HL-60/S4 treated with phorbol 12-myristate 13-acetate at 8.2 ng/mL for 4 days and 3 days (cell line): ENCODE measurements around the gene LYST.

ENCODE experiments used
- in situ Hi-C: fragments of 300-500 bp; cut with MboI; formaldehyde crosslinking; loops from 2 replicates; pipeline ENCODE4 v1.15.0; 2022; ENCODE audit warnings: low sequenced_read_pairs

The LYST gene

GRCh38 chr1:235724730-235725129 lies 142.0 kb downstream of the LYST start:
- in situ Hi-C loops = no loop called here

DNA sequence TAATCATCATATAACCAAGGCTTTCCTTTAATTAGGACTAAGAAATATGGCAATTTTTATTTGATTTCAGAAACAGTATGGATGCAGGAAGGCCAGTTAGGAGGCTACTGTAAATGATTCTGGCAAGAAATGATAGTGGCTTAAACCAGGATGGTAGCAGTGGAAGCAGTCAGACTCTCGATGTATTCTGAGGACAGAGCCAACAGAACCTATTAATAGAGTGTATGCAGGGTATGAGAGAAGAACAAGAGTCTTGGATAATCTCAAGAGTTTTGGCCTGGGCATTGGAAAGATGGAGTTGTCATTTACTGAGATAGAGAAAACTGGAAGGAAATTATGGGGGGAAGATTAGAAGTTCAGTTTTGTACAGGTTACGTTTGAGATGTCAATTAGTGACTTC lies 143.8 kb downstream of the LYST start:
- in situ Hi-C loops = no loop called here

DNA sequence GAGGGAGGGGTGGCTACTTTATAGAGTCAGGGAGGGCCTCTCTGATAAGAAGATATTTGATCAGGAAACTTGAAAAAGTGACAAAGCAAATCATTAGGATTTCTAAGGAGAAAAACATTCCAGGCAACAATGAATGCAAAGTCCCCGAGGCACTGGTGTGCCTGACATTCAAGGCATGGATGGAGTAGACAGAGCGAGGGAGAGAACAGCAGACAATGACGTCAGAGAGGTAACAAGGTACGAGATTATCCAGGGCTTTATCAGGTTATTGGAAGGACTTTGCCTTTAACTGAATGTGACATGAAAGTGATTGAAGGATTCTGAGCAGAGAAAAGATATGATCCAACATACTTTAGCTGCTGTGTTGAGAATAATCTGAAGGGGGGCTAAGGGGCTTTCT lies 144.7 kb downstream of the LYST start:
- in situ Hi-C loops = no loop called here

GRCh38 chr1:235720544-235720943 lies 146.2 kb downstream of the LYST start:
- in situ Hi-C loops = no loop called here

- in situ Hi-C loops = no loop called here
Observed at GRCh38 chr1:235714205-235714897, 152.4 kb downstream of the LYST start.

DNA sequence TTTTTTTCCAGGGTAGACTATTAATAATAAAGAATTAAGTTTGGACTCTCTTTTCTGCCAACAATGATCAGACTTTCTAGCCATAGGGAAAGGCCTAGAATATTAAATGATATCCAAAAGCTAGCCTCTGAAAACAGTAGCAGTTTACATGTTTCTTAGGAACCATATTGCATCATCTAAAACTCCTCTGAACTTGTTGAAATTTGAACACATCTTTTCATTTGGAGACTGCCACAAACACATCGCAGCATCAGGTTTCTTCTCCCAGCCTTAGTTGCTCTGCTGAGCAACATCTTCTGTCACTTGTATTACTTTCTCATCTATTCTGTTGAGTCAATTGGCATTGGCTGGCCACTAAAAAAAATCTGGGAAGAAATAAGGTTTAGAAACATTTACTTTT lies 153.9 kb downstream of the LYST start:
- in situ Hi-C loops = no loop called here

GRCh38 chr1:235710687-235711086 lies 156.0 kb downstream of the LYST start:
- in situ Hi-C loops = no loop called here

GRCh38 chr1:235709018-235709417 lies 157.7 kb downstream of the LYST start:
- in situ Hi-C loops = no loop called here

GRCh38 chr1:235708390-235708962 lies 158.2 kb downstream of the LYST start:
- in situ Hi-C loops = no loop called here

GRCh38 chr1:235703506-235703905 lies 163.2 kb downstream of the LYST start:
- in situ Hi-C loops = no loop called here

GRCh38 chr1:235702412-235702811 lies 164.3 kb downstream of the LYST start:
- in situ Hi-C loops = no loop called here

- in situ Hi-C loops = no loop called here
Observed at GRCh38 chr1:235697508-235697907, 169.2 kb downstream of the LYST start.

- in situ Hi-C loops = no loop called here
Observed at GRCh38 chr1:235689356-235689755, 177.3 kb downstream of the LYST start.

DNA sequence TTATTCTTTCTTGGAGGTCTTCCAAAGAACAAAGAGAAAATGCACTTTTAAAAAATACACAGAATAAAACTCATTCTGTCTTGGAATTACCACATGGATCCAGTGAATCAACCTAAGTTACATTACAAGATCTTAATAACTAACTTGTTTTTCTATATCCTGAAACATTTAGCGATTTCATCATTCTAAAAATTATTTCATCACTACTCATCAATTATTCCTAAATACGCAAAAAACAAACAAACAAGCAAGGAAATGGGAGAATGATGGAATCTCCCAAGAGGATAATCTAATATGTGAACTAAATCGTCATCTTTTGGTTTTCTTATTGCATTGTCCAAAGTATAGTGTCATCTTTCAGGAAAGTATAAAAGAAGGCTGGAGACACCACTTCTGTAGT lies 178.6 kb downstream of the LYST start:
- in situ Hi-C loops = no loop called here

GRCh38 chr1:235683653-235684052 lies 183.1 kb downstream of the LYST start:
- in situ Hi-C loops = no loop called here

DNA sequence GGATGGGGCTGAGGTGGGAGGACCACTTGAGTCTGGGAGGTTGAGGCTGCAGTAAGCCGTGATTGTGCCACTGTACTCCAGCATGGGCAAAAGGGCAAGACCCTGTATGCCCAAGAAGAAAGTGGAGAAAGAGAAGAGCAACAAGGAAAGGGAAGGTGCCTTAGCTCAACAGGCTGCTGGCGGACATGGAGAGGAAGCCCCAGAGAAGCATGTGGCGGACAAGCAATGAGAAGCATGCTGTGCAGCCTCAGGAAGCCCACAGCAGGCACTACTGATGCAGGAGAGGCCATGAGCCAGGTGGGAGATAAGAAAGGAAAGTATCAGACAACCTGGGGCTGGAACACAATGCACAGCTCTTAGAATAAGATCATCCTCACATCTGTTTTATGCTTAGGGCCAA lies 184.5 kb downstream of the LYST start:
- in situ Hi-C loops = no loop called here

GRCh38 chr1:235679644-235680043 lies 187.1 kb downstream of the LYST start:
- in situ Hi-C loops = no loop called here

DNA sequence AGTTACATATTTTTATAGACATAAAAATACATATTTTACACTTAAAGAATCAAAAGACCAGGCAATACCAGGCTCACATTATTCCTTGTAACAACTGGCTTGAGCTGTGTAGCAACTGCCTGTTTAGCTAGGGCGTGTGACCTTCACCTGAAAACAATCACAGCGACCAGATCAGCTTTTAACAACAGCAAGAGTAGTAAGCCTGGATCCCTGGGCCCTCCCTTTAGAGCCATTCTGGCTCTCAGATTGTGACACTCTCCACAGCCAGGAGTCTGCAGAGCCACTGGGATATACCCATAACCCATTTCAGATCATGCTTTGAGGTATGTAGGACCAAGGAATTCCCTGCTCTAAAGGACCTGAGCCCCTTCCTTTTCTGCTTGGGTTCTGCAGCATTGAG lies 187.7 kb downstream of the LYST start:
- in situ Hi-C loops = no loop called here

DNA sequence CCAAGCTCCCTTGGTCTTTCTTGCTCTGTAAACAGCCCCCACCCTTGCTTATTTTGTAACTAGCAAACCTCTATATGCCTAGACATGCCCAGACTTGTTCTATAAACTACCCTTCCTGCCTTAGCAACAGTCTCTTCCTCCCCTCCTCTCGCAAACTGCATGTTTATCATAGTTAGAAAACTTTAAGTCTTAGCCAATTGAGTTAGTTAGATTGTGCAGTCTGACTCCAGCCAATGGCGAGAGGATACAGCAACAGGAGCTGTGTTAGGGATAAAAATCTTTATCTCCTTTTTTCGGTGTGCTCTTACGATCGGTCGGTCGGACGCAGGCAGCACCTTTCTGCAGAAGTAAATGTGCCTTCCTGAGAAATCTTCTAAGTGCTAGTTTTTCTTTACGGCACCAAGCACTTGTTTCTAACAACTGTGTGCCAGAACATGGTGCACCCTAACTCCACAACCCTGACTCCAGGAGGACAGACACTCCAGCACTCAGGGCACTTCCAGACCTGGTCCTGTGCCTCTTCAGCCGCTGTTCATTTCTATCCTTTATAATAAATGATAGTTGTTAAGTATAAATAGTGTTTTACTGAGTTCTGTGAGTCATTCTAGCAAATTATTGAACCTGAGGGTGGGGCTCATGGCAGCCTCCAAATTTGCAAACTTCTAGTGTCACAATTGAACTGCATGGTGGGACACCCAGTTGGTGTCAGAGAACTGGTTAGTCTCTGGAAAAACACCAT lies 191.4 kb downstream of the LYST start:
- in situ Hi-C loops = no loop called here

DNA sequence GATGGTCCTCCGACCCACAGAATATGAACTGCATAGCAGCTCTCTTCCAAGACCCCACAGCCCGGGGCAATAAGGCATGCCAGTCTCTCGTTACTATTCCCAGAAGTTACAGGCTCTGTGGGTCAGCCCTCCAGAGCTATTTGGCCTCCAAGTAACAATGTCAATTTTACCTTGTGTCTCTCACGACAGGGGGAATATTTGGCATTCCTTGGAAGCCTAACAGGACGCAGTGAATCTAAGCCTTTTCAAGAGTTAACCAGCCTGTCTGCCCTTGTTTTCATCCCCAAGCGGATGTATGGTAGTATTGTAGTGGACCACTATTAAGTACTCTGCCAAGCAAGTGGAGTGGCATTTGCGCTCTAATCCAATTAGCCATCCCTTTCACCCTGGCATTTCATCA lies 192.7 kb downstream of the LYST start:
- in situ Hi-C loops = no loop called here

DNA sequence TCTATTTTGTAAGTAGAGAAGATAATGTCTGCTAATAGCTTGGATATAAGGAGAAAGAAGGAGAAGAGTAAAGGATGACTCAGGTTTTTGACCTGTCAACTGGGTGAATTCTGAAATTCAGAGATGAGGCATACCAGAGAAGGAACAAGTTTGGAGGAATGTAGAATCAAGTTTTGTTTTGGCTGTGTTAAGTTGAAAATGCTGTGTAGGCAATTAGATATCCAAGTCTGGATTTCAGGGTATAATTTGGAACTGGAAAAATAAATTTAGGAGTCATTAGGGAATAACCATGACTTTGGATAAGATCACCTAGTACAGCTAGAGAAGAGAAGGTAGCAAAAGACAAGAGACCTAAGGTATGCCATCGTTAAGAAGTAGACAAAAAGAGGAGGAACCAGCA lies 194.7 kb downstream of the LYST start:
- in situ Hi-C loops = no loop called here

GRCh38 chr1:235670157-235670776 lies 196.4 kb downstream of the LYST start:
- in situ Hi-C loops = no loop called here
